Vagina (tissue), 2 donors: ENCODE measurements around the gene ZRANB3.

Source experiments
- CTCF ChIP-seq, 3 experiments: fragments of 450-650 bp in 2 of 3; fragments of 200-600 bp in 1 of 3; sonication (generic) in 1 of 3; IDR thresholded peaks; one replicate each; pipeline ENCODE4 v1.5.1; 2017 to 2019; ENCODE audit warnings: antibody characterized with exemption in 3 of 3, mild to moderate bottlenecking in 2 of 3, moderate library complexity in 2 of 3
- POLR2A ChIP-seq, 2 donors: fragments of 450-650 bp; IDR thresholded peaks; one replicate each; pipeline ENCODE4 v1.6.1; 2017; ENCODE audit warnings: antibody characterized with exemption in 2 of 2, mild to moderate bottlenecking in 2 of 2, moderate library complexity in 2 of 2

GRCh38 chr2:135530313-135531230 lies at the start of gene ZRANB3:
- no peak for TF ChIP-seq CTCF (IDR thresholded peaks at IDR 0.05)
- TF ChIP-seq POLR2A (IDR thresholded peaks at IDR 0.05) = no peak
